Stimulated activated CD4-positive, alpha-beta T cell treated with anti-CD3 and anti-CD28 coated beads, Interleukin-2, amount 100 ng/mL, for 4 hours (primary cell): ENCODE results near the gene PHLPP2.

ENCODE experiments used
- DNase-seq: peaks from one replicate; pipeline ENCODE4 v3.0.0-alpha.2; 2020; ENCODE audit warnings: low read depth

PHLPP2 gene

GRCh38 chr16:71666928-71667707 is 57.4 kb downstream of the PHLPP2 start:
- no peak for DNase-seq

GRCh38 chr16:71666264-71666663 is 58.2 kb downstream of the PHLPP2 start:
- DNase-seq = no peak

DNA sequence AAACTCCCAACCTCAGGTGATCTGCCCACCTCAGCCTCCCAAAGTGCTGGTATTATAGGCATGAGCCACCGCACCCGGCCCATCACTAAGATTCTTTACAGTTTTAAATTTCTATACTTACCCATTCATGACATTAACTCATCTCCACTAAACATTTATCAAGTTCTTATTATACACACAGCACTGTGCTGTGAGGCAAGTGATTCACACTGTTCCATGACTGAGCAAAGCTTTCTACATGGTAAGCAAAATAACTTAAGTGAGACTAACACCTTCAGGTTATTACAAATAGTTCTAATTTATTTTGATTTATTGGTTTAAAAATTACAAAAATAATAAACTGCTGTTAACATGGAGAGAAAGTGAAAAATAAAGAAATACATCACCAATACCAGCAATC is 65.0 kb downstream of the PHLPP2 start:
- DNase-seq = no peak

GRCh38 chr16:71658771-71659170 is 65.7 kb downstream of the PHLPP2 start:
- no peak for DNase-seq

- DNase-seq = no peak
These were observed 74.8 kb downstream of the PHLPP2 start for GRCh38 chr16:71649704-71650103.

DNA sequence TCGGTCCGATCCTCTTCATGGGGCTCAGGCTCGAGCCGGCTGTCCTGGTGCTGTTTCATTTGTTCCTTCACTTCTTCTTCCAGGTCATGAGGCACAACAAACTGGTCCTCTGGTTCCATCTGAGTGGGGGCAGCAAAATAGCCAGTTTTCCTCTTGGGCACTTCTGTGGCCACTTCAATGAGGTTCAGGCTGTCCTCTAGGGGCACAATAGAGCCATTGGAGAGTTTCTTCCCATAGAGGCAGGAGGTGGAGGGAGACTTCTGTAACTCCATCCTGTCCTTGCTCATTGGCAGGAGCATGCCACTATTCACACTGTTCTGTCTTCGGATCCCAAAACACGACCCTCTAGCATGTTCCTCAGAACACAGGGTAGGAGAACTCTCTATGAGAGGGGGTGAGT is 75.6 kb downstream of the PHLPP2 start:
- DNase-seq = no peak

- no peak for DNase-seq
These were observed 76.3 kb downstream of the PHLPP2 start for GRCh38 chr16:71648162-71648561.

DNA sequence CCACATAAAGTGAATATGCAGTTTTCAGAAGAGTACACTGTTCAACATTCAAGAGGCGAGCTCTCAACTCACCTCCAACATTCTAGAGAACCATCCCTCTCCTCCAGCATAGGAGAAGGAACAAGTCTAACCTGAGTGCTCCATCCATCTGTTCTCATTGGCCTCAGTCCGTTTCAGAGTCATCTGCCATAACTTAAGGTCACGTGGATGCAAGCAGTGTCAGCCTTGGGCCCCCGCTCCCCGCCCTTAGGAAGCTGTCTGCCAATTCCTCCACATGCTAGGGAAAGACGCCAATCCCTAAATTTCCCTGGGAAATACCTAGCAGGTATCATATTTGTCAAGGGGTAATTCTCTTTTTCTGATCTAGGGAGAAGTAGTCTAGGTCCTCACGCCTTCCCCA is 77.1 kb downstream of the PHLPP2 start:
- DNase-seq = no peak

GRCh38 chr16:71645450-71645849 is 79.1 kb downstream of the PHLPP2 start:
- no peak for DNase-seq

DNA sequence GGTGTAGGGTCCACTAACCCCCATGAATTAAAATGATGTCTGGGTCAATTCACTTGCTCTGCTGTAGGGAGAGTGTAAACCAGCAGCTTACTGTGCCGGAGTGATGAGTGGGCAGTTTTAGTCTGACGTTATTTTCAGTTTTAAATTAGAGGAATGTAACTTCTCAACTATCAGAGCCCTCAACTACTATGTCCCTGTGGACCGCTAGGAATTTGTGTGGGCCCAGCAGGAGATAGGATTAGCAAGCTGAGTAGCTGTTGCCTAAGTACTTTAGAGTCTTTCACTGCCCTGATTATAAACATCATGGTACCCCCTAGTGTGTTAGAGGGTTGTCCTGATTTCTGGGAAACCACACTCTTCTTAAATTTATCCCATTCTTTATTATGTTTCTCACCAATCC is 87.1 kb downstream of the PHLPP2 start:
- DNase-seq = no peak

DNA sequence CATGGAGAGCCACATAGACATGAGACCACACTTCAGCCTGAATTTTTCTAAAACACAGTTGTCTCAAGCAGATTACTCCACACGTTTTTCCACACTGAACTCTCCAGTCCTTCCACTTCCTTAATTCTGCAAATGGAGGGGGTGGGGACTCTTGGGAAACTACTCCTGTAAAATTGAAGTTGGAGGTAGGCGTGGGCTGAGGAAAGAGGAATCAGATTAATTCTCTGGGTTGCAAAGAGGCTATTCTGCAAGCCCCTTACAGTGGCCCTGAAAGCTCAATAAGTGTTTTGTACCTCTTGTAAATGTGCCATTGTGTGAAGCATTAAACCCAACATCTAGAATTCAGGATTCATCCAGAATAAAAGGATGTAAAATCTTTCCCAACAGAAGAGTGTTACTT is 88.9 kb downstream of the PHLPP2 start:
- no peak for DNase-seq

DNA sequence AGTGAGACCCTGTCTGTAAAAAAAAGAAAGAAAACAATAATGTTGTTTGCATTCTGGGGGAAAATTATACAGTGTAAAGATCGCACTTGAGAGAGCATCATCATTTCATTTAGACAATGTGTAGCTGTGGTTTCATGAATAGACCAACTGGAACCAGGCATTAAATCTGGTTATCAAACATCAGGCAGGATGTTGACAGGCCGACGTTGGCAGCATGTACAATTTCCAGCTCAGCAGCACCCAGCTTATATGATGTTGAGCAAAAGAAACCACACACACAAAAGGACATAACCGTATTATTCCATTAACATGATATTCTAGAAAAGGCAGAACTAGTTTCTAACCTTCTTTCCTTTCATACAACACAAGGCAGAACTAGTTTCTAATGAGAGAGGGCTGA is 92.7 kb downstream of the PHLPP2 start:
- DNase-seq = no peak

- no peak for DNase-seq
These were observed 93.7 kb downstream of the PHLPP2 start for GRCh38 chr16:71630808-71631207.

- DNase-seq = no peak
These were observed 95.1 kb downstream of the PHLPP2 start for GRCh38 chr16:71629278-71630016.

- DNase-seq = no peak
These were observed 95.7 kb downstream of the PHLPP2 start for GRCh38 chr16:71628810-71629209.

DNA sequence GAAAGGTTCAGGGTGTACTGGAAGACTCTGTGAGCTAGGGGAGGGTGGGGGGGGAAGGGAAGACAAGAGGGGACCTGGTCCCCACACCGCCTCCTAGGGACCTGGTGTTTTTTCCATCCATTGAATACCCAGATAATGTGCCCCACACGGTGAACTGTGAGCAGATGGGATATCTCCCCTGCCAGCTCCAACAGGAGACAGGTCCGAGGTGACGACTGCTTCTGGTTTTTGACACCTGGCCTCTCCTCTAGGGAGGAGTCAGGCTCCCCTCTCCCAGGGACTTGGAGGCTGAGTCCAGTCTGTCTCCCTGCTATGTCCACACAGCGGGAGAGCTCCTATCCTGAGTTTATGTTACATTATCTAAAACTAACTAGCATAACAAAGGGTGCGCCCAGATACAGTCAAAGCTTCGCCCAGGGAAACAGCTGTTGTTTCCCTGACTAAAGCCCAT is 96.7 kb downstream of the PHLPP2 start:
- no peak for DNase-seq

GRCh38 chr16:71626858-71627213 is 97.7 kb downstream of the PHLPP2 start:
- no peak for DNase-seq

- DNase-seq = no peak
These were observed 98.3 kb downstream of the PHLPP2 start, which contains the start of gene MARVELD3 for GRCh38 chr16:71626018-71626857. Gene MARVELD3 (plus strand): TSS chr16:71626184. CDS start chr16:71626230, 46 bp downstream.

- no peak for DNase-seq
These were observed 99.2 kb downstream of the PHLPP2 start for GRCh38 chr16:71625113-71625850.

DNA sequence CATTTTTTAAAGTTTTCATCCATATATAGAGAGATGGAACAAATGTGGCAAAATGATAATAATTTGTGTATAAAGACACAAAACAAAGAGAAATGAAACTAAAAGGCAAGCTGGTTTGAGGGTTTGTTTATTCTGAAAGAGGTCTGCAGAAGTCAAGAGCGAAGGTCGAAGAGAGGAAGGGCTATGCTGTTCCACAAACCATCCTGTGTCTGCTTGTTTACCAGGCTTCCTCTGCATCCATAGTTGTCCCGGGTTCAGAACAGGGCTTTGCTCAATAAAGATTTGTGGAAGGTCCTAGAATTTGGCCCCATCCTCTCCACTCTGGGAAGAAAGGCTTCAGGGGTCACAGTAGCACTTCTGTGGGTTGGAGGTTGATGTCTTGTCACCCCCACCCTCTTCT is 100.9 kb downstream of the PHLPP2 start:
- no peak for DNase-seq

- no peak for DNase-seq
These were observed 102.4 kb downstream of the PHLPP2 start for GRCh38 chr16:71622088-71622487.

DNA sequence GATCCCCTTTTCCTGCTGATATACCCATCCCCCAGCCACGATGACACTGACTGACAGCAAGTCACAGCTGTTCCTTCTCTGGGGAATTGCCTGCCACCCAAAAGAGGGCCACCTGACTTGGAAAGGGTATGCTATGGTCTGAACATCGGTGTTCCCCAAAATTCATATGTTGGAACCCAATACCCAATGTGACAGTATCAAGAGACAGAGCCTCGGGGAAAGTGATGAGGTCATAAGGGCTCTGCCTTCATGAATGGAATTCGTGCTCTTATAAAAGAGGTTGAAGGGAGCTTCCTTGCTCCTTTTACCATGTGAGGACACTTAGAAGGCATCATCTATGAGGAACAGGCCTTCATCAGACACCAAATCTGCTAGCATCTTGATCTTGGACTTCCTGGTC is 106.1 kb downstream of the PHLPP2 start:
- DNase-seq = no peak
